Fibroblast of skin of left quadriceps (primary cell): ENCODE data around the gene A4GALT.

Experiments used
- DNase-seq, 2 experiments: peaks; one replicate each; pipeline ENCODE4 v3.0.0-alpha.2; 2013; ENCODE audit warnings: low read depth in 2 of 2

Gene A4GALT

DNA sequence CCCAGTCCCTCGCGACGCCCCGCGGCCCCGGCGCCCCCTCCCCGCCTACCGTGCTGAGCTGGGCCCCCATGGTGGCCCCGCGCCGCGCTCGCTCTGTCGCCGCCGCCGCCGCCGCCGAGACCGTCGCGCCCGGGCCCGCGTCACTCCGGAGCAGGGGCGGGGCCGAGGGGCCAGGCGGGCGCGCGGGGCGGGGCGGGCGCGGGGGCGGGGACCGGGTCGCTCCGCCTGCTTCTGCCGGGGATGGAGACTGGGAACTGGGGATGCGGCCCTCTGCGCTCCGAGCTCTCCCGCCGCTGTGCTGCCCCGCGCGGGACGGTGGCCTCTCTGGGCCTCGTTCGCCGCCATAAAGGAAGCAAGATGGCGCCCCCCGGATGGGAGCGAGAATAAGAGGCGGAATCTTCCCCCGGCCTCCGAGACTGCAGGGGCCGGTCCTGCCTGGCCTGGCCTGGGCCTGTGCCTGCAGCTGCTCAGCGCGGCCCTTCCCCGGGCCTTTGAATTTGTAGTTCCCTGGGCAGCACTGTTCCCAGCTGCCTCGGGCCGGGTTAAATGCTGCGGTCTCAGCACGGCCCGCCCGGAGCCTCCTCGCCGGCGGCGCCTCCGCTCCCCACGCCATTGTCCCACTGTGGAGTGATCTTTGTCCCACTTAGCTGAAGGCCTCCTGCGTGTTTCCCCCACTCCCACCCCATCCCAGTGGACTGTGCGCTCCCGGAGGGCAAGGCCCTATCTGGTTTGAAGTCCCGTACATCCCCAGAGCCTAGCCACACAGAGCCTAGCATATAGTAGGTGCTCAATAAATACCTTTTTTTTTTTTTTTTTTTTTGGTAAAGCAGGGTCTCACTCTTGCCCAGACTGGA is 71.2 kb downstream of the A4GALT start, which contains the start of gene CYB5R3:
TSS of gene CYB5R3 (minus strand) at position 147 of the 854 bp plus-strand sequence. CDS start at position 70, 77 bp downstream.
- peak; percentile 59 to 64 for DNase-seq

DNA sequence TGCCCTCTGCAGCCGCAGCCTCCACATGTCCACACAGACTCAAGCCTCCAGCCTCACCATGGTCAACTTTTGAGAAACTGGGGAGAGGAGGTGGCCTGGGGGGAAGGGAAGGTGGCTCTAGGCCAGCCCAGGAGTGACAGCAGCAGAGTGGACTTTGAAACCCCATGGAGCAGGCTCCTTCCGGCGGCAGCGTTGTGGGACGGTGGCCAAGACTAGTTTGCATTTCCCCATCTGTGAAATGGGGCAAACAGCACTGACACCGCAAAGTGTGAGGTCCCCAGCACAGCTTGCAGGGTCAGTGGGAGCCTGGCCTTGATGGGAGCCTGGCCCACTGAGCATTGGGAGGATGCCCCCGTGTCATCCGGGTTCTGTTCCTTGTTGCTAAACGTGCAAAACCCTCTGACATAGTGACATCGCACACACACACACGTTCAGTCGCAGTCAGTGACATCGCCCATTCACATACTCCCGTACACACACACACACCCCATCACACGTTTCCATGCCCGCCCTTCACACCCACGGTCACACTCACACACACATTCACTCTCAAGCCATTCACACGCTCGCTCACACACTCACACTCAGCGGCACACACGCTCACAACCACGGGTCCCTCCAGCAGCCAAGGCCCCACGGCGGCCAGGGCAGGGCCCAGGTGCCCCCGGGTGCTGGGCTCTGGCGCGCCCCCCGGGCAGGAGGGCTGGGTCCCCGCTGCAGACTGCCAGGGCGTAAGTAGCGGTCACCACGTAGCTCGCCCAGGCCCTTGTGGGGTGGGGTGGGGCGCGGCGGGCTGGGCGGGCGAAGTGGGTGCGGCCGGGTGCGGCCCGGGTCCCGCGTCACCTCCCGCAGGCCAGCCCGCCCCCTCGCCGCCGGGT is 72.1 kb downstream of the A4GALT start:
- no peak for DNase-seq

DNA sequence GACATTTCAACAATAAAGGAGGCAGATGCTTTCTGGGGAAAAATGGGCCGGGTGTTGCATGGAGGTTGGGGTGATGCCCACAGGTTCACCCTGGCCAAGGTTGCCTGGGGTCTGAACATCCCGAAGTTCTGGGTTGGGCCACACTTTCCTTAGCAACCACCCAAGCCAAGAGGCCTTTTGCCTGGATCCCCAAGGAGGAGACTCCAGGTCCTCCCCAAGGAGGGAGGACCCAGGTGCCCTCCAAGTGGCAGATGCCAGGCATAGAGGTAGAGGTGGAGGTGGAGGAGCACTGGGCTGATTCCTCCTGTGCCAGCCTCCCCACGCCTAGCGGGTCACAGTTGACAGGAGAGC is 72.7 kb downstream of the A4GALT start:
- no peak for DNase-seq

DNA sequence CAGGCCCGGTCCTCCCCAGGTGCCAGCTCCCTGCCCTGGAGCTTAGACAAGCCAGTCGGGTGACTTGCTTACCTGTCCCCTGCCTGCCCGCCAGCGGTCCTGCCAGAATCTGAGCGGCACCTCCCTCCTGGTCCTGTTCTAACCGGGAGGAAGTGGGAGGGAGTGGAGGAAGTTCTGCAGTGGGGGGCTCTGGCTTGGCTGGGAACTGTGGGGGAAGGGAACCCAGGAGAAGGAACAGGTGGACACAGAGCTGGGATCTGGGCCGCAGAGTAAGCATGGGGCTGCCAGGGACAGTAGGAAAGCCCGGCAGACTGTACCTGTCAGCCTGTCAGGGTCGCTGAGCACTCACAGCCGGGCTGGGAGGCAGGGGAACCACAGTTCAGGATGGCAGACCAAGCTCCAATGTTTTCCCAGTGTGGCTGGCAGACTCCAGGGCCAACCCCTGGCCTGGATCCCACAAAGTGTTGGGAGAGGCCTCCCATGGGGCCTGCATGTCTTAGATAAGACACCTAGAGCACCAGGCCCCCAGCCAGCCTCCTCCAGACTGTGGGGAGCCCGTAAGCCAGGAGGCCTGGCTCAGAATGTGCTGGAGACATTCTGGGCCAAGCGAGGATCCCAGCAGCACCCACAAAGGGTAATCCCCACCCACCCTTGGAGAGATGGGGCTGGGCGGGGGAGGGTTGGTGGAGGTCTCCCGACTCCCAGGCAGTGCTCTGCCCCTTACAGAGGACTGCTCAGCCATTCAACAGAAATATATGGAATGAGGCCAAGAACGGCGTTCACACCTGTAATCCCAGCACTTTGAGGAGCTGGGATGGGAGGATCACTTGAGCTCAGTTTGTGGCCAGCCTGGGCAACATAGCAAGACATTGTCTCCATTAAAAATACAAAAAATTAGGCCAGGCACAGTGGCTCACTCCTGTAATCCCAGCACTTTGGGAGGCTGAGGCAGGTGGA is 73.8 kb downstream of the A4GALT start:
- no peak for DNase-seq

DNA sequence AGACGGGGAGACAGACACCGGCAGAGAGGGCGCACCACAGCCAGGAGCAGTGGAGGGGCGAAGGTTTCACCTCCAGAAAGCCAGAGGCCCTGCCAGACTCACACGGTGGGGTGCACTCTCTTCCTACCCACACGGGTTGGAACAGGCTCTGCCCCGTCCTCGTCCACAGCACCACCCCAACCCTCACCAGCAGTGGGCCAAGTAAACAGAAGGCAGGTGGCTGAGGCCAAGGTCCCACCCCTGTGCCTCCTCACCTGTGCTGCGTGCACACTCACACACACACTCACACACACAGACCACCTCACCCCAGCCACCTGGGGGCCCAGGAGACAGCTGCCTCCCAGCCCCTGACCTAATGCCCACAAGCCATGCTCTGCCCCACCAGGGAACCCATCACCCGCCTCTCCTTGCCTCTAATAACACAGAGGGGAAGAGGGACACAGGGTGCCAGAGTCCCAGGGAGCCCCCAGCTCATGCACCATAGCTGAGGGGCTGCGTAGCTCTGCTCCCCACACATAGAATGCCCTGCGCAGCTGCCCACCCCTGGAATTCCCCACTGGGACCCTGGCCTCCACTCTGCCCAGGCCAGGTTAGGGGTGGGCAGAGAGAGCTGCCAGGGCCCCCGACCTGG is 74.6 kb downstream of the A4GALT start:
- DNase-seq: no peak

DNA sequence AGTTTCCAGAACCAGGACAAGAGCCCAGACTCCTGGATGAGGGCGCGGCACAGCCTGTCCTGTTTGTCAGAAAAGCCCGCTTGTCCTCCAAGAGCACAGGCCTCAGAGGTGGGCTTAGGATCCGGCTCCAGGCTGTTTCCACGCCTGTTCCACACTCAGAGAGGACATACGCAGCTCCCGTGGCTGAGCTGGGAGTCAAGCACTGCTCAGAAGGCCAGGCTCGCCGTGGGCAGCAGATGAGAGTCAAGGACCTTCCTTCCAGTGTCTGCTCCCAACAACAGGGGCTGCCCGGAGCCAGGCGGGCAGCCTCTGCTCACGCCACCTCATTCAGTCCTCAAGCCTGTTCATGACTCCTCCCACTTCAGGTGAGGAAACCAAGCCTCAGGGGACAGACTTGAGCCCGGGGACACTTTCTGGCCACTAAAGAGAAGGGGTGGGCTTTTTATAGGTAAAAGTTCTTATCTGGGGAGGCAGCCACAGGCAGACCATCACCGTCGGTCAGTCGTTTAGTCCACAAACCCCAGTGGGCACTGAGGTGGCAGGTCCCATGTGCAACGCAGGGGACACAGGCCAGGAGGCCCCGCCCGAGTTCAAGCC is 75.2 kb downstream of the A4GALT start:
- DNase-seq: no peak

DNA sequence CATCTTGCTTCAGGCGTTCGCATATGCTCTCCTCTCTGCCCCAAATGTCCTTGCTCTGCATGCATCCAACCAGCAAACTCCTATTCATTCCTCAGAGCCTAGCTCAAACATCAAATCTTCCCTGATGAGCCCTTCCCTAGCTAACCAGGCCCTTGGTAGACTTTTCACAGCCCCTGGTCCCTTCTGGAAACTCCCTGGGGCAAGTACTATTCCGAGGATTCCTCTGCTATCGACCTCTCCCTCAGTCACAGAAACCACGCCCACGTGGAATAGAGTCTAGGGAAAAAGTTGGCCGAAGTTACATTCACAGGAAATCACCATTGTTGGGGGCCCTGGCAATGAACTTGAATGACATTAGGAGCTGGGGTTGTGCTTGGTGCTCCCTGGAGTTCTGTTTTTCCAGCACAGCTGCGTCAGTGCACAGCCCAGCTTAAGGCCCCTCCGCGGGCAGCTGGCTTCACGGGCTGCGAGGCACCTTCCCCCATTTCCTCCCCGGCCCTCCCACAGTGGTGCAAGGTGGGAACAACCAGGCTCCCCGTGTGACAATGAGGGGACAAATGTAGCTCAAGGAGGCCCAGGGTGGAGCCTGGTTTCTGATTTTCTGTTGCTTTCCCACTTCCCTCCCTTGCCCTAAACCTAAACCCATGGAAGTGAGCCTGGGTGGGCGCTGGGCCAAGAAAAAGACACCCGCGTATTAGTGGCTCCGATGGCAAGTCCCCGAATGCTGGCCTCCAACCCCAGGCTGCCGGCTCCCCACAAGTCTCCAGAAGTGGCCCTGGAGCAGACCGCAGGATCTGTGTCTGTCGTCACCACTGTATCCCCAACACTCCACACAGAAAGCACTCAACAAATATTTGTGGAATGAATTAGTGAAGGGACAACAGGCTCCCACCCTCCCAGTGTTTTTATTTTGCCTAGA is 76.0 kb downstream of the A4GALT start:
- DNase-seq: no peak

DNA sequence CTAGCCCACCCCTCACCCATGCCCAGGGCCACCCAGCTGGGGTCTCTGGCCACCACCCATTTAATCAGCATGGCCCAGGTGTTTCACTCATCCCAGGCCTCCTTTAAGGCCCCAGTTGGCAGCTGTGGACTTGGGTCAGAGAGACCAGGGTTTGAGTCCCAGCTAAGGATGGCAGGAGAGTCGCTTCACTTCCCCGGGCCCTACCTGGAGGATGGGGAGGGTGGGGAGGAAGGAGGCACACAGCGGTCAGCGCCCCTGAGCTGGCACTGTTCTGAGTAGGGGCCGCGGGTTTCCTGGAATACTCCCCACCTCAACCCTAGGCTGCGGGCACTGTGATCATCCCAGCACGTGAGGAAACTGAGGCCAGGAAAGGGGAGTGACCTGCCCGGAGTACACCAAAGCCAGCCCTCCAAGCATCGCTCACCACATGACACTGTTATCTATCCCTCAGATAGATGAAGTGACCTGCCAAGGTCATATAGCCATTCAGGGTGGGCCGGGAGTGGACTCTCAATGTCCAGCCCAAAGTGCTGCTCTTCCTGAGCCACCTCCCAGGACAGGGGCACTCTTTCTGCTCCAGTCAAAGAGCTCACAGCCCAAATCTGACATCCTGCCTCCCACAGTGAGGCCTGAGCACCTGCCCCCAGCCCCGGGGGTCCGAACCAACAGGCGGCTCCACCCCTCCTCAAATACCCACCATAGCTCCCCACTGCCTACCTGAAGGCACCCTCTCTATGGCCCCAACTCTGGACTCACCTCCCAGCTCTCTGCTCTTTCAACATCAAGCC is 76.8 kb downstream of the A4GALT start:
- DNase-seq: no peak

DNA sequence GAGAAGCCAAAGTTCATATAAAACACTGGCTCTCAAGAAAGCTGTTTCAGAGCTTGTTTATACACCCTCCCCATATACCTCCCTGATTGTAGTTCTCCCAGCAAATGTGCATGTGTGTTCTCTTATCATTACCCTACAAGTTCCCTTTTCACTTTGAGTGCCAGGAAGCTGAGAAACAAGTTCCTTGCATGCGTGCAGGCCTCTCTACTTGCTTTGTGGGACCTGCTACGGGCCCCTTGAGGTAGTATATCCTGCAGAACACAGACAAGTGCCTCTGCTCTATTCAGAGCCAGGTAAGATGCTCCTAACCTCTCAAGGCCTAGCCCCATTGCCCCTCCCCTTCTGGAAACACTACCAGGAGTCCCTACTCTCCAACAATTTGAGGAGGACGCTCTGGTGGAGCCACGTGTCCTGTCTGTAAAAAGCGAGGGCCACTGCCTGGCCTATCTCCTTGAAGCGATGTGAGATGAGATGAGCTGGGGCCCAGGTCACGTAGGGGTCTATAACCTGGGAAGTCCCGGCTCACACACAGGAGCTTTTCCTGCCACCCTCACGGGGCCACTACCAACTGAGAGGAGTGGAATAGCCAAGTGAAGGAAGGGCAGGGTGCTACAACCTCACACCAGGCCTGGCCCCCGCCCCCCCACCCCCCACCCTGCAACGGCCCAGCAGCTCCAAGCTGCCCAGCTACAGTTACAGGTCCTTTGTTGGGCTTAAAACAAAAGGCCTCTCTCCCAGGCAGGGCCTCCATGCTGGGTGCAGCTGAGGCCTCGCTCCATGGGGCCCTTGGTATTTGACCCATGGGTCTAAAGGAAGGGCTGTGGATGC is 77.7 kb downstream of the A4GALT start:
- DNase-seq: no peak
